ENCODE results near the gene SLC17A2. TPM values are rescaled to one million over a fixed set of nuclear protein-coding genes. Genes with fewer than 3 reads are reported as not detected.

SLC17A2 gene
- total and polyA plus RNA-seq, 2 of the 8 experiments (the other 6 are each of a cell fraction or from before 2014, with no cell fraction given) = not detected

- no peak overlapping the region for H3K4ac ChIP-seq (replicated peaks; ENCODE audit: insufficient read length, low read depth, low read length)
- TF ChIP-seq RXRA (IDR thresholded peaks at IDR 0.05; ENCODE audit: insufficient read depth, low read depth, low read length) = no peak
- TF ChIP-seq CBX5 (IDR thresholded peaks at IDR 0.05; ENCODE audit: low read depth, low read length) = no peak
- TF ChIP-seq GABPA (IDR thresholded peaks at IDR 0.05; ENCODE audit: borderline replicate concordance, insufficient read depth, low read length) = no peak
- TF ChIP-seq KDM5A (IDR thresholded peaks at IDR 0.05; ENCODE audit: low read length) = no peak
- TF ChIP-seq RNF2 (IDR thresholded peaks at IDR 0.05; ENCODE audit: borderline replicate concordance, low read depth, low read length, missing control alignments, poor library complexity, severe bottlenecking) = no peak
- TF ChIP-seq MAX (IDR thresholded peaks at IDR 0.05) = no peak
- TF ChIP-seq PHF8 (conservative IDR thresholded peaks at IDR 0.05; ENCODE audit: low read depth, low read length) = no peak
- no peak for TF ChIP-seq BRCA1 (IDR thresholded peaks at IDR 0.05; ENCODE audit: low read depth, low read length)
- no peak for TF ChIP-seq JUND (IDR thresholded peaks at IDR 0.05; ENCODE audit: low read length)
- no peak for TF ChIP-seq POU5F1 (IDR thresholded peaks at IDR 0.05; ENCODE audit: low read depth, low read length)
- H4K91ac ChIP-seq (replicated peaks; ENCODE audit: insufficient read length, low read length) = no peak overlapping the region
- FAIRE-seq (no peak), DNase-seq (ENCODE audit: low read depth in 1 of 2, low spot score in 2 of 2) (no peak)
- no peak overlapping the region for H2BK5ac ChIP-seq (ENCODE audit: low read depth, low read length)
- no peak overlapping the region for H3K14ac ChIP-seq (ENCODE audit: insufficient read length)
- no peaks in the 10 kb centered on the region for H3K4me1 ChIP-seq (replicated peaks in 1 of 4; ENCODE audit: control insufficient read depth in 3 of 4, insufficient read depth in 4 of 4, low read length in 3 of 4)
- H3K36me3 ChIP-seq (ENCODE audit: control insufficient read depth in 2 of 4, insufficient read depth in 4 of 4, low read length in 3 of 4) = no peaks in the 10 kb centered on the region
- H4K8ac ChIP-seq (ENCODE audit: extremely low read depth, insufficient read depth, low read length) = no peak overlapping the region
- H2AK5ac ChIP-seq (ENCODE audit: low read depth, low read length) = no peak overlapping the region
- H3K4me3 ChIP-seq (ENCODE audit: extremely low read depth in 1 of 4, insufficient read depth in 2 of 4, low read depth in 3 of 4, low read length in 4 of 4) = no peak overlapping the region
- no peak overlapping the region for H2BK12ac ChIP-seq (ENCODE audit: low read depth, low read length)
- H3K9me3 ChIP-seq (ENCODE audit: insufficient read depth in 2 of 2, low read depth in 1 of 2, low read length in 1 of 2) = no peaks in the 10 kb centered on the region
- H2AFZ ChIP-seq (ENCODE audit: low read length) = no peak overlapping the region
- CTCF ChIA-PET (ENCODE audit: partially characterized antibody) = interaction anchor here (0.8 to 0.9 kb wide), 2 partner anchors 18 to 140 kb away, joined by 3 to 4 read pairs; no protein-coding TSS in a partner anchor
- 95% methylated on average over 4 of the region's 4 CpGs; no CpG with 5 or more reads in 1 of the 2 experiments for WGBS, 2 experiments (ENCODE audit: extremely low coverage in 1 of 2, insufficient coverage in 1 of 2, insufficient read length in 1 of 2, insufficient replicate concordance in 2 of 2, low coverage in 1 of 2, low lambda C conversion rate in 2 of 2, missing lambda C conversion rate in 1 of 2)
- no peak overlapping the region for H3K56ac ChIP-seq (replicated peaks; ENCODE audit: insufficient read length, low read depth, low read length)
- H3K79me2 ChIP-seq (ENCODE audit: control insufficient read depth in 1 of 2, insufficient read depth in 2 of 2, low read length in 2 of 2) = no peaks in the 10 kb centered on the region
- H2BK20ac ChIP-seq (ENCODE audit: low read length) = no peak overlapping the region
- H3K23ac ChIP-seq (ENCODE audit: insufficient read length) = no peak overlapping the region
- H3K27ac ChIP-seq (ENCODE audit: low read depth, low read length) = no peak overlapping the region
- no peak overlapping the region for H3K4me2 ChIP-seq (ENCODE audit: insufficient read depth in 1 of 2, low read depth in 2 of 2, low read length in 2 of 2)
- no peak overlapping the region for H4K5ac ChIP-seq (ENCODE audit: insufficient read length, low read depth, low read length)
- H4K20me1 ChIP-seq (replicated peaks in 1 of 2; ENCODE audit: control insufficient read depth in 1 of 2, insufficient read depth in 2 of 2, low read length in 2 of 2) = no peaks in the 10 kb centered on the region
- POLR2A ChIA-PET (ENCODE audit: partially characterized antibody) = no interaction called here
- no peak overlapping the region for H3K18ac ChIP-seq (ENCODE audit: extremely low read depth, low read length)
- H3K27me3 ChIP-seq (replicated peaks in 1 of 4; ENCODE audit: control insufficient read depth in 3 of 4, extremely low read depth in 1 of 4, insufficient read depth in 3 of 4, low read length in 3 of 4) = no peaks in the 10 kb centered on the region
- H2BK15ac ChIP-seq (ENCODE audit: low read length) = no peak overlapping the region
- H3K79me1 ChIP-seq (ENCODE audit: low read depth, low read length) = no peaks in the 10 kb centered on the region
- no peak overlapping the region for H3K9ac ChIP-seq (replicated peaks in 1 of 4; ENCODE audit: extremely low read depth in 1 of 4, low read depth in 3 of 4, low read length in 3 of 4)
- H2BK120ac ChIP-seq (replicated peaks; ENCODE audit: low read depth, low read length) = no peak overlapping the region
- no peaks in the 10 kb centered on the region for H3K23me2 ChIP-seq (ENCODE audit: low read depth, low read length)
Measured at GRCh38 chr6:25928562-25929324, 1.7 kb downstream of the SLC17A2 start.

All from H1 (cell line).